CD8-positive, alpha-beta memory T cell (primary cell): ENCODE data around the gene FOSL2. TPM values are rescaled to one million over a fixed set of nuclear protein-coding genes. Genes with fewer than 3 reads are reported as not detected.

ENCODE experiments used
- CTCF ChIA-PET: fragments of 350-600 bp; sonication (Branson Sonifier 250); formaldehyde crosslinking; loops from one replicate; lab custom pipeline; 2021; ENCODE audit warnings: antibody characterized with exemption; lab: Charles Lee
- POLR2A ChIA-PET: fragments of 350-600 bp; sonication (Branson Sonifier 250); formaldehyde crosslinking; loops from one replicate; lab custom pipeline; 2021; ENCODE audit warnings: antibody characterized with exemption; lab: Charles Lee
- DNase-seq, 5 donors: peaks; one replicate each; pipeline versions ENCODE4 v3.0.0 to v3.0.0-alpha.2; 2020 to 2022; ENCODE audit warnings: mixed read lengths in 1 of 5
- H3K27ac ChIP-seq: one replicate; pipeline ENCODE4 v1.7.0; 2013; ENCODE audit warnings: low read depth, mild to moderate bottlenecking, low read length, moderate library complexity
- H3K27me3 ChIP-seq: 2 replicates; pipeline ENCODE4 v1.7.0; 2013; ENCODE audit warnings: low read length, mild to moderate bottlenecking; ENCODE audit not compliant: insufficient read depth, poor library complexity, severe bottlenecking
- H3K36me3 ChIP-seq: 2 replicates; pipeline ENCODE4 v1.7.0; 2013; ENCODE audit warnings: mild to moderate bottlenecking, low read length, moderate library complexity; ENCODE audit not compliant: insufficient read depth
- H3K4me1 ChIP-seq: 2 replicates; pipeline ENCODE4 v1.7.0; 2013; ENCODE audit warnings: mild to moderate bottlenecking, low read length, moderate library complexity; ENCODE audit not compliant: insufficient read depth
- H3K4me3 ChIP-seq: 2 replicates; pipeline ENCODE4 v1.7.0; 2013; ENCODE audit warnings: mild to moderate bottlenecking, low read length
- H3K9me3 ChIP-seq: 2 replicates; pipeline ENCODE4 v1.7.0; 2013; ENCODE audit warnings: mild to moderate bottlenecking, low read length
- H3K27ac Mint-ChIP-seq, 8 donors: one replicate each; pipeline ENCODE4 v1.8.0; 2020 to 2021; ENCODE audit warnings: mixed read lengths in 8 of 8, mild to moderate bottlenecking in 6 of 8, inconsistent platforms in 3 of 8, moderate library complexity in 3 of 8
- H3K27me3 Mint-ChIP-seq, 2 donors: one replicate each; pipeline ENCODE4 v1.8.0; 2020 to 2021; ENCODE audit warnings: mixed read lengths in 2 of 2, mild to moderate bottlenecking in 1 of 2, moderate library complexity in 1 of 2
- H3K36me3 Mint-ChIP-seq, 3 donors: one replicate each; pipeline ENCODE4 v1.8.0; 2020 to 2021; ENCODE audit warnings: mixed read lengths in 3 of 3, inconsistent platforms in 1 of 3, mild to moderate bottlenecking in 1 of 3
- H3K4me1 Mint-ChIP-seq, 3 donors: one replicate each; pipeline ENCODE4 v1.8.0; 2020 to 2021; ENCODE audit warnings: mixed read lengths in 3 of 3, inconsistent platforms in 1 of 3, mild to moderate bottlenecking in 1 of 3
- H3K4me3 Mint-ChIP-seq, 7 donors: one replicate each; pipeline ENCODE4 v1.8.0; 2020 to 2021; ENCODE audit warnings: mixed read lengths in 7 of 7, mild to moderate bottlenecking in 6 of 7, moderate library complexity in 4 of 7, inconsistent platforms in 2 of 7
- H3K9me3 Mint-ChIP-seq, 5 donors: one replicate each; pipeline ENCODE4 v1.8.0; 2020 to 2022; ENCODE audit warnings: mixed read lengths in 5 of 5, mild to moderate bottlenecking in 3 of 5, moderate library complexity in 2 of 5, inconsistent platforms in 1 of 5
- polyA plus RNA-seq: library from polyadenylated mRNA; unstranded; fragments of 300-500 nt; fragmentation: Illumina TruSeq; gene quantifications from one replicate; pipeline ENCODE4 v1.2.3, GENCODE V29; 2021
- total RNA-seq, 2 experiments: library from RNA; stranded (reverse); gene quantifications; one replicate each; pipeline ENCODE4 v1.2.3, GENCODE V29; 2021

Gene FOSL2
- total and polyA plus RNA-seq, 3 experiments from 2014 or later = 14.1 to 47.3 (median 46.2) TPM

DNA sequence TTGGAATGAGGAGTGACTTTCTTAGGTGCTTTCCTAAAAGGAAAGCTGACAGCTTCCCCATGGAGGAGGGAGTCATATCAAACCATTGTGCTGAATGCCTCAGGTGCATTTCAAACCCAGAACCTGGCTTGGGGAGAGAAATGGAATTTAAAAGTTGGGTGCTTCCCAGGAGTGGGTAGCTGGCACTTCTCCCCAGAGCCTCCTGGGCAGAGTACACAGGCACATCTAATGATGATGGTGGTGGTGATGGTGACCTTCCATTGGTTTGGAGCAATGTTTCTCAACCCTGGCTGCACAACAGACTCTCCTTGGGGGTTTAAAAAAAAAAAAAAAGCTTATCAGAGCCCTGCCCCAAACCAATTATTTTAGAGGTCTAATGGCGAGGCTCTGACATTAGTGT lies 8.3 kb downstream of the FOSL2 start:
- Histone ChIP-seq H3K27me3 (no peaks in the 10 kb centered on the region), H3K4me1 (peaks cover 32% of the 10 kb centered on the region), H3K4me3 (no peak overlapping the region), H3K9me3 (no peaks in the 10 kb centered on the region), H3K27ac (no peak overlapping the region), H3K36me3 (peaks cover 10% of the 10 kb centered on the region)
- H3K9me3 Mint-ChIP-seq = no peaks in the 10 kb centered on the region
- H3K4me1 Mint-ChIP-seq = peaks cover 55 to 58% (median 58%) of the 10 kb centered on the region in 3 donors
- POLR2A ChIA-PET = no interaction called here
- peaks cover 0 to 60% (median 0%) of the 10 kb centered on the region in 3 donors for H3K36me3 Mint-ChIP-seq
- H3K4me3 Mint-ChIP-seq = no peak overlapping the region
- H3K27me3 Mint-ChIP-seq = no peaks in the 10 kb centered on the region
- no peak for DNase-seq
- H3K27ac Mint-ChIP-seq = peak overlapping the region in 4 of 8 donors; percentile 12 to 96 (median 50)
- CTCF ChIA-PET = interaction anchor here (0.9 to 3.9 kb wide), 3 partner anchors 10 to 697 kb away, joined by 3 to 14 read pairs (median 3); no protein-coding TSS in a partner anchor

DNA sequence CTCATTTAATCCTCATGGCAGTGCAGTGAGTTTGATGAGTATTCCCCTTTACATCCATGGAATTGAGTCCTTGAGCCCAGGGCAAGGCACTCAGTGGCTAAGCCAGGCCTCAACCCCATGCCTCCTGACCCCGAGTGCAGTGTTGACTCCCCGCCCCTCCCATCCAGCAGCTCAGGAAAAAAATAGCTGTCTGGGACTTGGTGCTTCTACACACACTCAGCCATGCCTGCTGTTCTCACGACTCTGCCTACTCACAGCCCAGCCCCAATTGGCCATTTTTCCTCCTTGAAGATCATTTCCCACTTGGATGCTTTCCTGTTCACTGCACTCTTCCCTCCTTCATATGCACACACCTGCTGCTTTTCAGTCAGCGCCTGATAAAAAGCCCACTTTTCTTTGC lies 8.8 kb downstream of the FOSL2 start:
- no peak overlapping the region for H3K4me3 ChIP-seq
- ChIA-PET CTCF (interaction anchor here (0.9 to 3.9 kb wide), 3 partner anchors 9 to 697 kb away, joined by 3 to 14 read pairs (median 3); no protein-coding TSS in a partner anchor), POLR2A (no interaction called here)
- Mint-ChIP-seq H3K27ac (peak overlapping the region in 6 of 8 donors; percentile 17 to 96 (median 60)), H3K4me1 (peaks cover 58 to 63% (median 60%) of the 10 kb centered on the region in 3 donors), H3K4me3 (peak overlapping the region in 2 of 7 donors; percentile 32 to 42), H3K36me3 (peaks cover 0 to 64% (median 0%) of the 10 kb centered on the region in 3 donors), H3K27me3 (no peaks in the 10 kb centered on the region), H3K9me3 (no peaks in the 10 kb centered on the region)
- peaks cover 32% of the 10 kb centered on the region for H3K4me1 ChIP-seq
- H3K36me3 ChIP-seq = peaks cover 10% of the 10 kb centered on the region
- no peak overlapping the region for H3K27ac ChIP-seq
- no peaks in the 10 kb centered on the region for H3K27me3 ChIP-seq
- no peaks in the 10 kb centered on the region for H3K9me3 ChIP-seq
- DNase-seq = peak in 1 of 5 donors; percentile 13

DNA sequence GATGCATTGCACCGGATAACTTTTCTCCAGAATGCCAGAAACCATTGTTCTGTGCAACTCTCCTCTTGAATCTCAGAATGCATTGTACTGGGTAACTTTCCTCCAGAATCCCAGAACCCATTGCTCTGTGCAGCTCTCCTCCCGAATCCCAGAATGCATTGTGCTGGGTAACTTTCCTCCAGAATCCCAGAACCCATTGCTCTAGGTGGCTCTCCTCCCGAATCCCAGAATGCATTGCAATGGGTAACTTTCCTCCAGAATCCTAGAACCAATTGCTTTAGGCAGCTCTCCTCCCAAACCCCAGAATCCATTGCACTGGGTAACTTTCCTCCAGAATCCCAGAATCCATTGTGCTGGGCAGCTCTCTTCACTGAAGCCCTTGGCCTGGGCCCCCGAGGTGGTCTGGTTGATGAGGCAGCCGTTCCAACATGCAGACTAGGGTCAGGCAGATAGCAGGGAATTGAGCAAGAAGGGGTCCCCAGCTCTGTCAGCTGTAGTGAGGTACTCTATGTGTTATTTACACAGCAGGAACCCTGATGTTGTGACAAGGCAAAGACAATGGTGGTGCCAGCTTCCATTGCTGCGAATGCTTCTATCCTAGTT lies 9.4 kb downstream of the FOSL2 start:
- Histone ChIP-seq H3K4me3 (no peak overlapping the region), H3K9me3 (no peaks in the 10 kb centered on the region), H3K36me3 (peaks cover 10% of the 10 kb centered on the region), H3K27ac (no peak overlapping the region), H3K27me3 (no peaks in the 10 kb centered on the region), H3K4me1 (peaks cover 34% of the 10 kb centered on the region)
- no peaks in the 10 kb centered on the region for H3K9me3 Mint-ChIP-seq
- peaks cover 64 to 69% (median 66%) of the 10 kb centered on the region in 3 donors for H3K4me1 Mint-ChIP-seq
- ChIA-PET POLR2A (no interaction called here), CTCF (interaction anchor here (0.9 to 3.9 kb wide), 5 partner anchors 8 to 698 kb away, joined by 3 to 14 read pairs (median 3); no protein-coding TSS in a partner anchor)
- H3K27ac Mint-ChIP-seq = peak overlapping the region in 6 of 8 donors; percentile 31 to 96 (median 78)
- no peaks in the 10 kb centered on the region for H3K27me3 Mint-ChIP-seq
- DNase-seq = peak in 1 of 5 donors; percentile 26
- peak overlapping the region in 4 of 7 donors; percentile 14 to 54 (median 32) for H3K4me3 Mint-ChIP-seq
- H3K36me3 Mint-ChIP-seq = peaks cover 0 to 71% (median 2%) of the 10 kb centered on the region in 3 donors

DNA sequence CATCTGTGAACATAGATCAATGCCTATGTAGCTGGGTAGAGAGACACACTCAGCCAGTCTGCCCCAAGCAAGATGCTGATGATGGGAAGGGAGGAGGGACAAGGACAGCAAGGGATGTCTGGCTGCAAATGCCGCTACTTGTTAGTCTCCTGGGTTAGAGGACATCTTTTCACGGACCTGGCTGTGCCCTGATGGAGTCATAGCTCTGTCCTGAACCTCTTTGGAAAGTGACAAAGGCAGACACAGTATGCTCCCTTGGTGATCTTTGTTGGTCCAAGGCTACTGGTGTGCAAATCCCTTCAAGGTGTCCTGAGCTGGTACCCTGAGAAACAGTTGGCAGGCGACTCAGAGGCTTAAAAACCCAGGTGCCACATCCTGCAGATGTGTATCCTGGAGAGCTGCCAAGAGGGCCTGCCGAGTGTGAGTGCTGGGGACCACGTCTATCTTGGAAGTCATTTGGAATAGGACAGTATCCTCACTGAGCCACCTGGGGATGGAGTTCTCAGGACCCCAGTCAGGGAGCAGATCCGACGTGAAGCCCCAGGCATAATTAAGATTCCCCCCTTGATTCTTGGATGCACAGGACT lies 10.8 kb downstream of the FOSL2 start:
- Mint-ChIP-seq H3K27me3 (no peaks in the 10 kb centered on the region), H3K4me1 (peaks cover 70 to 79% (median 72%) of the 10 kb centered on the region in 3 donors), H3K9me3 (no peaks in the 10 kb centered on the region), H3K27ac (peak overlapping the region in 7 of 8 donors; percentile 40 to 96 (median 82)), H3K4me3 (peak overlapping the region in 4 of 7 donors; percentile 23 to 70 (median 42)), H3K36me3 (peaks cover 0 to 75% (median 2%) of the 10 kb centered on the region in 3 donors)
- CTCF ChIA-PET = interaction anchor here (1.2 to 3.9 kb wide), 4 partner anchors 10 to 49 kb away, joined by 3 to 14 read pairs (median 4); no protein-coding TSS in a partner anchor
- H3K4me3 ChIP-seq = no peak overlapping the region
- H3K9me3 ChIP-seq = no peaks in the 10 kb centered on the region
- peaks cover 7% of the 10 kb centered on the region for H3K36me3 ChIP-seq
- no peaks in the 10 kb centered on the region for H3K27me3 ChIP-seq
- POLR2A ChIA-PET = interaction anchor here (0.6 to 0.8 kb wide), 2 partner anchors 10 to 597 kb away, joined by 3 read pairs; partner anchors contain the start of gene FOSL2
- DNase-seq = peak in 1 of 5 donors; percentile 33
- H3K4me1 ChIP-seq = peaks cover 49% of the 10 kb centered on the region
- H3K27ac ChIP-seq = no peak overlapping the region

DNA sequence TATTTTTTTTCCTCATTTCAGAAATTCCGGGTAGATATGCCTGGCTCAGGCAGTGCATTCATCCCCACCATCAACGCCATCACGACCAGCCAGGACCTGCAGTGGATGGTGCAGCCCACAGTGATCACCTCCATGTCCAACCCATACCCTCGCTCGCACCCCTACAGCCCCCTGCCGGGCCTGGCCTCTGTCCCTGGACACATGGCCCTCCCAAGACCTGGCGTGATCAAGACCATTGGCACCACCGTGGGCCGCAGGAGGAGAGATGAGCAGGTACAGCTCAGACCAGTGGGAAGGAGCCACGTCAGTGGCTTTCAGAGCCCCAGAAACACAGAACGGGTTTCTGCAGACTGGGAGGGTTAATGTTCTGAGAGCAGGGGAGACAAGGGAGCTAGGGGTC lies 11.4 kb downstream of the FOSL2 start:
- Mint-ChIP-seq H3K36me3 (peaks cover 0 to 79% (median 2%) of the 10 kb centered on the region in 3 donors), H3K4me3 (peak overlapping the region in 2 of 7 donors; percentile 23 to 70), H3K4me1 (peaks cover 76 to 82% (median 76%) of the 10 kb centered on the region in 3 donors), H3K27me3 (no peaks in the 10 kb centered on the region), H3K9me3 (peaks cover 0 to under 1% (median 0%) of the 10 kb centered on the region in 5 donors), H3K27ac (peak overlapping the region in 6 of 8 donors; percentile 2 to 96 (median 63))
- Histone ChIP-seq H3K9me3 (no peaks in the 10 kb centered on the region), H3K36me3 (peaks cover 7% of the 10 kb centered on the region), H3K4me1 (peaks cover 55% of the 10 kb centered on the region), H3K27ac (no peak overlapping the region), H3K4me3 (no peak overlapping the region), H3K27me3 (no peaks in the 10 kb centered on the region)
- DNase-seq = no peak
- ChIA-PET POLR2A (interaction anchor here (0.6 kb wide), 1 partner anchor 597 kb away, joined by 3 read pairs; no protein-coding TSS in a partner anchor), CTCF (interaction anchor here (1.9 kb wide), 1 partner anchor 11 kb away, joined by 4 read pairs; no protein-coding TSS in a partner anchor)

DNA sequence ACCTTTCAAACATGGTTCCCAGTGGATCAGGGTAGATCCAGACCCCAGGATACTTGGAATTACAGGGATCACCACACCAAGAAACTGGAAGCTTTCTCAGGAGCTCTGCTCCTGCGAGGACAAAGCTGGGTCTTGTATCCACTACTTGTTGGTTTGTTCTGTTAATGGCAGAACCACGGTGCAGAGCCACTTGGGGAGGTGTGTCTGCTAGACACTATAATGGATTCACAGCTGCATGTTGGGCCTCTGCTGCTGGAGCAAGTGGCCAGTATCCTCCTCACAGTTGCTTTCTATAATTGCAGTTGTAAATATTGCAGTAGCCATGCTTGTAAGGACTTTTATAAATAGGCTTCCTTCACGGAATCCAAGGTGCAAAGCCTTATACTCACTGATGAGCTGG lies 12.9 kb downstream of the FOSL2 start:
- Histone ChIP-seq H3K9me3 (no peaks in the 10 kb centered on the region), H3K4me1 (peaks cover 69% of the 10 kb centered on the region), H3K4me3 (no peak overlapping the region), H3K27ac (no peak overlapping the region), H3K27me3 (no peaks in the 10 kb centered on the region), H3K36me3 (peaks cover 7% of the 10 kb centered on the region)
- peaks cover 74 to 84% (median 77%) of the 10 kb centered on the region in 3 donors for H3K4me1 Mint-ChIP-seq
- H3K36me3 Mint-ChIP-seq = peaks cover 2 to 81% (median 3%) of the 10 kb centered on the region in 3 donors
- peak overlapping the region in 1 of 7 donors; percentile 80 for H3K4me3 Mint-ChIP-seq
- H3K27ac Mint-ChIP-seq = peak overlapping the region in 7 of 8 donors; percentile 23 to 100 (median 96)
- peaks cover 0 to 2% (median 0%) of the 10 kb centered on the region in 5 donors for H3K9me3 Mint-ChIP-seq
- H3K27me3 Mint-ChIP-seq = peaks cover 0 to 2% of the 10 kb centered on the region in 2 donors
- ChIA-PET CTCF (interaction anchor here (1.0 kb wide), 1 partner anchor 47 kb away, joined by 3 read pairs; no protein-coding TSS in a partner anchor), POLR2A (no interaction called here)
- DNase-seq = no peak

DNA sequence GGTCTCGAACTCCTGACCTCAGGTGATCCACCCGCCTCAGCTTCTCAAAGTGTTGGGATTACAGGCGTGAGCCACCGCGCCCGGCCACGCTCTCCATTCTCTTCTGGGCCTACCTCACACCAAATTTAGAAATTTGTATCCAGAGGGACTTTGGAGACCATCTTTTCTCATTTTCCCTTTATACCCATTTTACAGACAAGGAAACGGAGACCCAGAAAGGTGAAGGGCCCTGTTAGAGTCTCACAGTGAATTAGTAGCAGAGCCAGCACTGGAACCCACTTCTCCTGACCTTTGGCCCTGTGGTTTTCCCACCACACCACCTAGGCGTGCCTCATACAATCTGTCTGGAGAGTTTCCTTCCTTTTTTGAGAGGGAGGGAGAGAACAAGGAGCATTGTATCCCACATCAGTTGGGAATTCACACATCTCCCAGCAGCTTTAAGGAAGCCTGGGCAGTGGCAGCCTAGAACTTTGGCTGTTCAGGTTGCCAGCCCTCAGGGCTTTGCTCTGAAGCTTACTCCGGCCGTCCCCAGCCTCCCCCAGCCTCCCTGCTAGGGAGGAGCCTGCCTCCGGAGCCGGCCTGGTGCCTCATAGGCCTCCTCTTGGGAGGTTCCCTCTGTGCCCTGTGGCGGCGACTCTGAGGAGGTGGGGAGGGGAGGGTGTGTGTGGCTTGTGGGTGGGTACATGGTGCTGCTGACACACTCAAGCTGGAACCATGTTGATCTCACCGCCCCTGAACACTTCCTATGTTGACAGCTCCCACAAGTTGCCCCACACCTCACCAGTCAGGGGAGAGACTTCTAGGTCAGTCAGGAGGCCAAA lies 13.8 kb downstream of the FOSL2 start:
- POLR2A ChIA-PET = interaction anchor here (1.7 kb wide), 1 partner anchor 14 kb away, joined by 11 read pairs; the partner anchor contains the start of gene FOSL2

More for the DNA sequence above, 13.8 kb downstream of the FOSL2 start:
- H3K27ac ChIP-seq = peak overlapping the region; percentile 38
- CTCF ChIA-PET = interaction anchor here (1.0 to 2.7 kb wide), 3 partner anchors 15 to 46 kb away, joined by 3 to 9 read pairs (median 3); no protein-coding TSS in a partner anchor
- no peaks in the 10 kb centered on the region for H3K9me3 ChIP-seq
- DNase-seq = peak; percentile 39 to 84 (median 75)
- peaks cover 10% of the 10 kb centered on the region for H3K36me3 ChIP-seq
- H3K27ac Mint-ChIP-seq = peak overlapping the region; percentile 85 to 100 (median 99)
- peak overlapping the region; percentile 57 to 83 (median 76) for H3K4me3 Mint-ChIP-seq
- peaks cover 0 to 3% of the 10 kb centered on the region in 2 donors for H3K27me3 Mint-ChIP-seq
- peaks cover 0 to 2% (median 0%) of the 10 kb centered on the region in 5 donors for H3K9me3 Mint-ChIP-seq
- no peaks in the 10 kb centered on the region for H3K27me3 ChIP-seq
- H3K4me1 Mint-ChIP-seq = peaks cover 78 to 86% (median 81%) of the 10 kb centered on the region in 3 donors
- peaks cover 2 to 88% (median 3%) of the 10 kb centered on the region in 3 donors for H3K36me3 Mint-ChIP-seq
- H3K4me1 ChIP-seq = peaks cover 79% of the 10 kb centered on the region
- no peak overlapping the region for H3K4me3 ChIP-seq
